Measurements from ENCODE around the gene ZNF335. TPM values are rescaled to one million over a fixed set of nuclear protein-coding genes. Genes with fewer than 3 reads are reported as not detected.
A peak's percentile ranks its signal among the peaks of the same experiment; 100 is the strongest.

ZNF335 gene
- total and polyA plus RNA-seq, 2 of the 13 experiments (the other 11 are each of a cell fraction or from before 2014, with no cell fraction given), result 9.7 to 13.7 TPM

GRCh38 chr20:45927071-45927878 lies 44.7 kb downstream of the ZNF335 start (continued):
- TF ChIP-seq, protein P1, sequence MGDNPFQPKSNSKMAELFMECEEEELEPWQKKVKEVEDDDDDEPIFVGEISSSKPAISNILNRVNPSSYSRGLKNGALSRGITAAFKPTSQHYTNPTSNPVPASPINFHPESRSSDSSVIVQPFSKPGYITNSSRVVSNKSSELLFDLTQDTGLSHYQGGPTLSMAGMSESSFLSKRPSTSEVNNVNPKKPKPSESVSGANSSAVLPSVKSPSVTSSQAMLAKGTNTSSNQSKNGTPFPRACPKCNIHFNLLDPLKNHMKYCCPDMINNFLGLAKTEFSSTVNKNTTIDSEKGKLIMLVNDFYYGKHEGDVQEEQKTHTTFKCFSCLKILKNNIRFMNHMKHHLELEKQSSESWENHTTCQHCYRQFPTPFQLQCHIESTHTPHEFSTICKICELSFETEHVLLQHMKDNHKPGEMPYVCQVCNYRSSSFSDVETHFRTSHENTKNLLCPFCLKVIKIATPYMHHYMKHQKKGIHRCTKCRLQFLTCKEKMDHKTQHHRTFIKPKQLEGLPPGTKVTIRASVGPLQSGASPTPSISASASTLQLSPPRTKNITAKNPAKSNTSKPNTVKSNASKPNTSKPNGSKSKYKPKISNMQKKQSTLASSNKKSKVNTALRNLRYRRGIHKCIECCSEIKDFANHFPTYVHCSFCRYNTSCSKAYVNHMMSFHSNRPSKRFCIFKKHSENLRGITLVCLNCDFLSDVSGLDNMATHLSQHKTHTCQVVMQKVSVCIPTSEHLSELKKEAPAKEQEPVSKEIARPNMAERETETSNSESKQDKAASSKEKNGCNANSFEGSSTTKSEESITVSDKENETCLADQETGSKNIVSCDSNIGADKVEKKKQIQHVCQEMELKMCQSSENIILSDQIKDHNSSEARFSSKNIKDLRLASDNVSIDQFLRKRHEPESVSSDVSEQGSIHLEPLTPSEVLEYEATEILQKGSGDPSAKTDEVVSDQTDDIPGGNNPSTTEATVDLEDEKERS (CRISPR knock-in tag; IDR thresholded peaks at IDR 0.05), result peak; percentile 99
- peak; percentile 86; the same call in 1 of the 2 replicates for TF ChIP-seq AHDC1 (CRISPR knock-in tag; IDR thresholded peaks at IDR 0.05; ENCODE audit: borderline replicate concordance)
- no peak for TF ChIP-seq MAFG (CRISPR knock-in tag; IDR thresholded peaks at IDR 0.05)
- TF ChIP-seq EED (CRISPR knock-in tag; IDR thresholded peaks at IDR 0.05), result peak; percentile 76; the same call in 1 of the 2 replicates
- no peak for TF ChIP-seq GLMP (CRISPR knock-in tag; IDR thresholded peaks at IDR 0.05; ENCODE audit: borderline replicate concordance)
- TF ChIP-seq ZNF780A (CRISPR knock-in tag; IDR thresholded peaks at IDR 0.05), result no peak
- TF ChIP-seq GPBP1L1 (CRISPR knock-in tag; IDR thresholded peaks at IDR 0.05), result no peak
- TF ChIP-seq PHF21A (CRISPR knock-in tag; IDR thresholded peaks at IDR 0.05), result peak; percentile 99
- TF ChIP-seq THAP11 (CRISPR knock-in tag; IDR thresholded peaks at IDR 0.05), result peak; percentile 61
- TF ChIP-seq NCOA1 (CRISPR knock-in tag; IDR thresholded peaks at IDR 0.05), result peak; percentile 26
- TF ChIP-seq REPIN1 (CRISPR knock-in tag; IDR thresholded peaks at IDR 0.05; ENCODE audit: borderline replicate concordance, low read depth), result peak; percentile 87; the same call in 1 of the 2 replicates
- TF ChIP-seq ZNF850 (CRISPR knock-in tag; conservative IDR thresholded peaks at IDR 0.05), result no peak
- no peak for TF ChIP-seq ZNF552 (CRISPR knock-in tag; IDR thresholded peaks at IDR 0.05; ENCODE audit: borderline replicate concordance)
- peak; percentile 21; the same call in 1 of the 2 replicates for TF ChIP-seq CBX5 (CRISPR knock-in tag; IDR thresholded peaks at IDR 0.05; ENCODE audit: borderline replicate concordance)
- peak; percentile 49; the same call in 1 of the 2 replicates for TF ChIP-seq ZNF274 (CRISPR knock-in tag; IDR thresholded peaks at IDR 0.05)
- no peak; the same call in 1 of the 2 replicates for TF ChIP-seq ZNF296 (CRISPR knock-in tag; conservative IDR thresholded peaks at IDR 0.05)

All from HepG2 (cell line).